ENCODE data around the gene PLCL1. TPM values are rescaled to one million over a fixed set of nuclear protein-coding genes. Genes with fewer than 3 reads are reported as not detected.

PLCL1 gene
- total and polyA plus RNA-seq, 4 donors: 5.1 to 15.7 (median 13.2) TPM

GRCh38 chr2:197937814-197938213, 133.4 kb downstream of the PLCL1 start:
- no peak overlapping the region for H3K4me3 ChIP-seq (ENCODE audit: low read length in 2 of 2)
- H3K27ac ChIP-seq (ENCODE audit: low read depth in 1 of 2, low read length in 2 of 2): no peak overlapping the region
- no peak for DNase-seq
- WGBS, 2 donors: 81 to 93% methylated on average over 1 of the region's 1 CpG
- no peaks in the 10 kb centered on the region for H3K36me3 ChIP-seq (ENCODE audit: control insufficient read depth in 1 of 2, insufficient read depth in 2 of 2, low read length in 1 of 2)
- H3K4me1 ChIP-seq (ENCODE audit: control insufficient read depth in 1 of 2, insufficient read depth in 2 of 2, low read length in 2 of 2): peaks cover 4 to 12% of the 10 kb centered on the region in 2 donors
- no peaks in the 10 kb centered on the region for H3K9me3 ChIP-seq (ENCODE audit: control insufficient read depth, low read length)
- ATAC-seq (ENCODE audit: low FRiP score): no peak
- intact Hi-C loops (cut with DNase I): no loop called here
- H3K27me3 ChIP-seq (ENCODE audit: control insufficient read depth in 1 of 2, insufficient read depth in 2 of 2, low read length in 1 of 2): no peaks in the 10 kb centered on the region

GRCh38 chr2:197938555-197938954, 134.2 kb downstream of the PLCL1 start:
- DNase-seq: no peak
- Histone ChIP-seq H3K4me3 (ENCODE audit: low read length in 2 of 2) (no peak overlapping the region), H3K27ac (ENCODE audit: low read depth in 1 of 2, low read length in 2 of 2) (no peak overlapping the region), H3K27me3 (ENCODE audit: control insufficient read depth in 1 of 2, insufficient read depth in 2 of 2, low read length in 1 of 2) (no peaks in the 10 kb centered on the region), H3K9me3 (ENCODE audit: control insufficient read depth, low read length) (no peaks in the 10 kb centered on the region), H3K4me1 (ENCODE audit: control insufficient read depth in 1 of 2, insufficient read depth in 2 of 2, low read length in 2 of 2) (peaks cover 4 to 12% of the 10 kb centered on the region in 2 donors), H3K36me3 (ENCODE audit: control insufficient read depth in 1 of 2, insufficient read depth in 2 of 2, low read length in 1 of 2) (no peaks in the 10 kb centered on the region)
- intact Hi-C loops (cut with DNase I): no loop called here
- 78 to 87% methylated on average over 1 of the region's 1 CpG for WGBS, 2 donors
- ATAC-seq (ENCODE audit: low FRiP score): no peak

GRCh38 chr2:197939787-197940186, 135.4 kb downstream of the PLCL1 start:
- Histone ChIP-seq H3K4me3 (ENCODE audit: low read length in 2 of 2) (no peak overlapping the region), H3K27me3 (ENCODE audit: control insufficient read depth in 1 of 2, insufficient read depth in 2 of 2, low read length in 1 of 2) (no peaks in the 10 kb centered on the region), H3K4me1 (ENCODE audit: control insufficient read depth in 1 of 2, insufficient read depth in 2 of 2, low read length in 2 of 2) (peaks cover 4 to 10% of the 10 kb centered on the region in 2 donors), H3K9me3 (ENCODE audit: control insufficient read depth, low read length) (no peaks in the 10 kb centered on the region), H3K27ac (ENCODE audit: low read depth in 1 of 2, low read length in 2 of 2) (no peak overlapping the region), H3K36me3 (ENCODE audit: control insufficient read depth in 1 of 2, insufficient read depth in 2 of 2, low read length in 1 of 2) (no peaks in the 10 kb centered on the region)
- 84 to 85% methylated on average over 3 of the region's 3 CpGs for WGBS, 2 donors
- intact Hi-C loops (cut with DNase I): no loop called here
- no peak for DNase-seq
- ATAC-seq (ENCODE audit: low FRiP score): no peak

GRCh38 chr2:197940382-197940781, 136.0 kb downstream of the PLCL1 start:
- ATAC-seq (ENCODE audit: low FRiP score): no peak
- H3K36me3 ChIP-seq (ENCODE audit: control insufficient read depth in 1 of 2, insufficient read depth in 2 of 2, low read length in 1 of 2): no peaks in the 10 kb centered on the region
- H3K27ac ChIP-seq (ENCODE audit: low read depth in 1 of 2, low read length in 2 of 2): no peak overlapping the region
- peaks cover 4 to 8% of the 10 kb centered on the region in 2 donors for H3K4me1 ChIP-seq (ENCODE audit: control insufficient read depth in 1 of 2, insufficient read depth in 2 of 2, low read length in 2 of 2)
- no peak overlapping the region for H3K4me3 ChIP-seq (ENCODE audit: low read length in 2 of 2)
- H3K27me3 ChIP-seq (ENCODE audit: control insufficient read depth in 1 of 2, insufficient read depth in 2 of 2, low read length in 1 of 2): no peaks in the 10 kb centered on the region
- intact Hi-C loops (cut with DNase I): no loop called here
- H3K9me3 ChIP-seq (ENCODE audit: control insufficient read depth, low read length): no peaks in the 10 kb centered on the region
- DNase-seq: no peak
- WGBS, 2 donors: 60 to 71% methylated on average over 1 of the region's 1 CpG

- intact Hi-C loops (cut with DNase I): no loop called here
- DNase-seq (no peak), ATAC-seq (ENCODE audit: low FRiP score) (no peak)
- 94 to 96% methylated on average over 1 of the region's 1 CpG for WGBS, 2 donors
- no peaks in the 10 kb centered on the region for H3K36me3 ChIP-seq (ENCODE audit: control insufficient read depth in 1 of 2, insufficient read depth in 2 of 2, low read length in 1 of 2)
- no peak overlapping the region for H3K27ac ChIP-seq (ENCODE audit: low read depth in 1 of 2, low read length in 2 of 2)
- no peaks in the 10 kb centered on the region for H3K27me3 ChIP-seq (ENCODE audit: control insufficient read depth in 1 of 2, insufficient read depth in 2 of 2, low read length in 1 of 2)
- H3K9me3 ChIP-seq (ENCODE audit: control insufficient read depth, low read length): no peaks in the 10 kb centered on the region
- peaks cover 6 to 8% of the 10 kb centered on the region in 2 donors for H3K4me1 ChIP-seq (ENCODE audit: control insufficient read depth in 1 of 2, insufficient read depth in 2 of 2, low read length in 2 of 2)
- H3K4me3 ChIP-seq (ENCODE audit: low read length in 2 of 2): no peak overlapping the region
Observed at GRCh38 chr2:197941715-197942114, 137.3 kb downstream of the PLCL1 start.

- intact Hi-C loops (cut with DNase I): no loop called here
- no peaks in the 10 kb centered on the region for H3K27me3 ChIP-seq (ENCODE audit: control insufficient read depth in 1 of 2, insufficient read depth in 2 of 2, low read length in 1 of 2)
- peaks cover 5 to 6% of the 10 kb centered on the region in 2 donors for H3K4me1 ChIP-seq (ENCODE audit: control insufficient read depth in 1 of 2, insufficient read depth in 2 of 2, low read length in 2 of 2)
Observed at GRCh38 chr2:197943731-197944130, 139.3 kb downstream of the PLCL1 start.

GRCh38 chr2:197944416-197945096, 140.2 kb downstream of the PLCL1 start:
- no peaks in the 10 kb centered on the region for H3K36me3 ChIP-seq (ENCODE audit: control insufficient read depth in 1 of 2, insufficient read depth in 2 of 2, low read length in 1 of 2)
- WGBS, 2 donors: 3 to 7% methylated on average over 2 of the region's 2 CpGs
- ATAC-seq (ENCODE audit: low FRiP score) (no peak), DNase-seq (no peak)
- no peaks in the 10 kb centered on the region for H3K9me3 ChIP-seq (ENCODE audit: control insufficient read depth, low read length)
- no peak overlapping the region for H3K27ac ChIP-seq (ENCODE audit: low read depth in 1 of 2, low read length in 2 of 2)
- intact Hi-C loops (cut with DNase I): no loop called here
- H3K4me1 ChIP-seq (ENCODE audit: control insufficient read depth in 1 of 2, insufficient read depth in 2 of 2, low read length in 2 of 2): peaks cover 5 to 6% of the 10 kb centered on the region in 2 donors
- no peak overlapping the region for H3K4me3 ChIP-seq (ENCODE audit: low read length in 2 of 2)
- H3K27me3 ChIP-seq (ENCODE audit: control insufficient read depth in 1 of 2, insufficient read depth in 2 of 2, low read length in 1 of 2): no peaks in the 10 kb centered on the region

More at GRCh38 chr2:197943731-197944130, 139.3 kb downstream of the PLCL1 start:
- no peak overlapping the region for H3K27ac ChIP-seq (ENCODE audit: low read depth in 1 of 2, low read length in 2 of 2)
- no peaks in the 10 kb centered on the region for H3K36me3 ChIP-seq (ENCODE audit: control insufficient read depth in 1 of 2, insufficient read depth in 2 of 2, low read length in 1 of 2)
- 95 to 96% methylated on average over 1 of the region's 1 CpG for WGBS, 2 donors
- H3K4me3 ChIP-seq (ENCODE audit: low read length in 2 of 2): no peak overlapping the region
- ATAC-seq (ENCODE audit: low FRiP score) (no peak), DNase-seq (no peak)
- H3K9me3 ChIP-seq (ENCODE audit: control insufficient read depth, low read length): no peaks in the 10 kb centered on the region

- ATAC-seq (ENCODE audit: low FRiP score): no peak
- peaks cover 2 to 4% of the 10 kb centered on the region in 2 donors for H3K4me1 ChIP-seq (ENCODE audit: control insufficient read depth in 1 of 2, insufficient read depth in 2 of 2, low read length in 2 of 2)
Observed at GRCh38 chr2:197946562-197946961, 142.2 kb downstream of the PLCL1 start.

GRCh38 chr2:197947219-197947757, 142.9 kb downstream of the PLCL1 start:
- H3K27ac ChIP-seq (ENCODE audit: low read depth in 1 of 2, low read length in 2 of 2): no peak overlapping the region

More at GRCh38 chr2:197946562-197946961, 142.2 kb downstream of the PLCL1 start:
- H3K4me3 ChIP-seq (ENCODE audit: low read length in 2 of 2): no peak overlapping the region
- no peaks in the 10 kb centered on the region for H3K36me3 ChIP-seq (ENCODE audit: control insufficient read depth in 1 of 2, insufficient read depth in 2 of 2, low read length in 1 of 2)
- H3K27me3 ChIP-seq (ENCODE audit: control insufficient read depth in 1 of 2, insufficient read depth in 2 of 2, low read length in 1 of 2): no peaks in the 10 kb centered on the region
- 27 to 29% methylated on average over 2 of the region's 2 CpGs for WGBS, 2 donors
- no peak overlapping the region for H3K27ac ChIP-seq (ENCODE audit: low read depth in 1 of 2, low read length in 2 of 2)
- H3K9me3 ChIP-seq (ENCODE audit: control insufficient read depth, low read length): no peaks in the 10 kb centered on the region
- no peak for DNase-seq
- intact Hi-C loops (cut with DNase I): no loop called here

More at GRCh38 chr2:197947219-197947757, 142.9 kb downstream of the PLCL1 start:
- ATAC-seq (ENCODE audit: low FRiP score): no peak
- H3K36me3 ChIP-seq (ENCODE audit: control insufficient read depth in 1 of 2, insufficient read depth in 2 of 2, low read length in 1 of 2): no peaks in the 10 kb centered on the region
- no peak overlapping the region for H3K4me3 ChIP-seq (ENCODE audit: low read length in 2 of 2)
- 77 to 80% methylated on average over 3 of the region's 3 CpGs for WGBS, 2 donors
- intact Hi-C loops (cut with DNase I): no loop called here
- peaks cover 2 to 7% of the 10 kb centered on the region in 2 donors for H3K4me1 ChIP-seq (ENCODE audit: control insufficient read depth in 1 of 2, insufficient read depth in 2 of 2, low read length in 2 of 2)
- no peaks in the 10 kb centered on the region for H3K27me3 ChIP-seq (ENCODE audit: control insufficient read depth in 1 of 2, insufficient read depth in 2 of 2, low read length in 1 of 2)
- H3K9me3 ChIP-seq (ENCODE audit: control insufficient read depth, low read length): no peaks in the 10 kb centered on the region
- DNase-seq: no peak
